SK-N-SH (cell line): Measurements from ENCODE around the gene MRPL41. TPM values are rescaled to one million over a fixed set of nuclear protein-coding genes. Genes with fewer than 3 reads are reported as not detected.
"Not testable (repeated sequence)": the region's sequence is repeated elsewhere in the genome, so short reads cannot be mapped to it uniquely, and the experiment has no call there.

Source experiments
- CTCF ChIA-PET: fragments of 300-600, 350-600 bp; formaldehyde crosslinking; extraction: SDS; loops from one replicate; lab custom pipeline; 2021; lab: Yijun Ruan, JAX
- POLR2A ChIA-PET: fragments of 350-600 bp; sonication (Branson Sonifier 250); formaldehyde crosslinking; extraction: SDS; loops from one replicate; lab custom pipeline; 2020; ENCODE audit warnings: antibody characterized with exemption, inconsistent platforms; lab: Yijun Ruan, JAX
- DNase-seq: peaks from one replicate; pipeline ENCODE4 v3.0.0; 2012
- H2AFZ ChIP-seq: fragments of 200-600 bp; sonication (generic); 2 replicates; pipeline ENCODE4 v1.8.1; 2016; ENCODE audit warnings: antibody characterized with exemption, mild to moderate bottlenecking, low read depth
- H3F3A ChIP-seq: fragments of 200-600 bp; sonication (generic); replicated peaks from 2 replicates; pipeline ENCODE3; 2016; ENCODE audit warnings: antibody characterized with exemption, mild to moderate bottlenecking; ENCODE audit not compliant: insufficient read depth
- H3K27ac ChIP-seq, 2 experiments: fragments of 200-500 bp in 1 of 2; fragments of 200-600 bp in 1 of 2; sonication (Bioruptor generic) in 1 of 2; sonication (generic), shearing (Covaris generic) in 1 of 2; 2 replicates each; pipeline versions ENCODE4 v1.5.1 to v1.6.1; 2014 to 2016; ENCODE audit warnings: low read depth in 2 of 2, inconsistent platforms in 1 of 2, low read length in 1 of 2, mild to moderate bottlenecking in 1 of 2, mixed read lengths in 1 of 2
- H3K27me3 ChIP-seq: fragments of 200-600 bp; sonication (generic), shearing (Covaris generic); 2 replicates; pipeline ENCODE4 v1.6.1; 2016; ENCODE audit warnings: mixed run types; ENCODE audit not compliant: insufficient read depth
- H3K36me3 ChIP-seq, 2 experiments: fragments of 200-500 bp in 1 of 2; fragments of 200-600 bp in 1 of 2; sonication (Bioruptor generic) in 1 of 2; sonication (generic) in 1 of 2; replicated peaks in 1 of 2; 2 replicates each; pipeline versions ENCODE3 to v1.5.1; 2014 to 2016; ENCODE audit warnings: low read length in 1 of 2, mild to moderate bottlenecking in 1 of 2; ENCODE audit not compliant: insufficient read depth in 2 of 2, control insufficient read depth in 1 of 2
- H3K4me1 ChIP-seq, 2 experiments: fragments of 200-500 bp in 1 of 2; fragments of 200-600 bp in 1 of 2; sonication (Bioruptor generic) in 1 of 2; sonication (generic), shearing (Covaris generic) in 1 of 2; 2 replicates each; pipeline versions ENCODE4 v1.5.1 to v1.6.1; 2014 to 2016; ENCODE audit warnings: low read depth in 1 of 2, low read length in 1 of 2, mixed run types in 1 of 2; ENCODE audit not compliant: insufficient read depth in 2 of 2, control insufficient read depth in 1 of 2
- H3K4me2 ChIP-seq: fragments of 200-600 bp; sonication (generic), shearing (Covaris generic); 2 replicates; pipeline ENCODE4 v1.6.1; 2017; ENCODE audit warnings: mixed run types
- H3K4me3 ChIP-seq, 2 experiments: fragments of 200-500 bp in 1 of 2; fragments of 200-600 bp in 1 of 2; sonication (Bioruptor generic) in 1 of 2; sonication (generic), shearing (Covaris generic) in 1 of 2; 2 replicates each; pipeline versions ENCODE4 v1.5.1 to v1.8.1; 2014 to 2016; ENCODE audit warnings: low read depth in 2 of 2, inconsistent platforms in 1 of 2, low read length in 1 of 2, mild to moderate bottlenecking in 1 of 2, mixed read lengths in 1 of 2, moderate library complexity in 1 of 2
- H3K79me2 ChIP-seq: fragments of 200-600 bp; sonication (generic); 2 replicates; pipeline ENCODE4 v1.8.1; 2017; ENCODE audit warnings: mild to moderate bottlenecking; ENCODE audit not compliant: insufficient read depth
- H3K9ac ChIP-seq: fragments of 200-600 bp; sonication (generic); 2 replicates; pipeline ENCODE4 v1.6.1; 2017; ENCODE audit warnings: mixed run types
- H3K9me2 ChIP-seq: fragments of 200-600 bp; sonication (generic); 2 replicates; pipeline ENCODE4 v1.6.1; 2017; ENCODE audit warnings: mixed run types
- H3K9me3 ChIP-seq: fragments of 200-600 bp; sonication (generic); 2 replicates; pipeline ENCODE4 v1.6.1; 2017; ENCODE audit warnings: mixed run types, mild to moderate bottlenecking, moderate library complexity
- H4K20me1 ChIP-seq: fragments of 200-600 bp; sonication (generic); 2 replicates; pipeline ENCODE4 v1.6.1; 2017; ENCODE audit warnings: mild to moderate bottlenecking, mixed run types; ENCODE audit not compliant: insufficient read depth
- EZH2phosphoT487 ChIP-seq: fragments of 200-600 bp; sonication (generic); IDR thresholded peaks from 2 replicates; pipeline ENCODE4 v1.6.1; 2017; ENCODE audit warnings: low read depth, mixed run types, mild to moderate bottlenecking, antibody characterized with exemption, moderate library complexity, borderline replicate concordance
- FOXJ3 ChIP-seq: sonication (generic); formaldehyde crosslinking; IDR thresholded peaks from 2 replicates; pipeline ENCODE4 v1.5.1; 2020; ENCODE audit warnings: mild to moderate bottlenecking, missing genetic modification reagents
- FOXM1 ChIP-seq: IDR thresholded peaks from 2 replicates; pipeline ENCODE4 v1.4.0; 2012; ENCODE audit warnings: low read depth, mild to moderate bottlenecking
- GABPA ChIP-seq: IDR thresholded peaks from 2 replicates; pipeline ENCODE4 v1.4.0; 2012; ENCODE audit warnings: low read depth, mild to moderate bottlenecking
- GATA2 ChIP-seq: sonication (generic); formaldehyde crosslinking; IDR thresholded peaks from 2 replicates; pipeline ENCODE4 v1.5.0; 2020; ENCODE audit warnings: mild to moderate bottlenecking, missing genetic modification reagents
- JUND ChIP-seq: IDR thresholded peaks from 2 replicates; pipeline ENCODE4 v1.4.0; 2012
- MEF2A ChIP-seq: IDR thresholded peaks from 2 replicates; pipeline ENCODE4 v1.4.0; 2012; ENCODE audit warnings: low read depth, borderline replicate concordance
- MXI1 ChIP-seq: IDR thresholded peaks from 2 replicates; pipeline ENCODE4 v1.6.1; 2012; ENCODE audit warnings: mild to moderate bottlenecking, low read depth, low read length, improper control_type of control experiment
- NFIC ChIP-seq: IDR thresholded peaks from 2 replicates; pipeline ENCODE4 v1.4.0; 2012; ENCODE audit warnings: borderline replicate concordance
- NRF1 ChIP-seq: IDR thresholded peaks from 2 replicates; pipeline ENCODE4 v1.6.1; 2012; ENCODE audit warnings: low read depth, mild to moderate bottlenecking, low read length
- RXRA ChIP-seq: IDR thresholded peaks from 2 replicates; pipeline ENCODE4 v1.4.0; 2012; ENCODE audit warnings: low read depth, mild to moderate bottlenecking, borderline replicate concordance
- SIN3A ChIP-seq: IDR thresholded peaks from 2 replicates; pipeline ENCODE4 v1.6.1; 2012; ENCODE audit warnings: low read depth, mild to moderate bottlenecking, low read length, moderate library complexity, borderline replicate concordance
- YY1 ChIP-seq: IDR thresholded peaks from 2 replicates; pipeline ENCODE4 v1.4.0; 2012; ENCODE audit warnings: low read depth, mild to moderate bottlenecking
- ZBTB33 ChIP-seq: IDR thresholded peaks from 2 replicates; pipeline ENCODE4 v1.4.0; 2012; ENCODE audit warnings: low read depth, borderline replicate concordance
- WGBS: methylation state at CpG from one replicate; pipeline ENCODE4 v1.1.6; 2017; ENCODE audit warnings: low lambda C conversion rate; 5-methylcytosine and 5-hydroxymethylcytosine counted together
- polyA plus RNA-seq, 3 experiments: library from polyadenylated mRNA; depleted of rRNA; stranded (reverse); fragments of >200 nt; gene quantifications; 2 replicates each; pipeline ENCODE4 v1.2.3, GENCODE V29; 2012
- TF ChIP-seq, protein P1 (sequence below): IDR thresholded peaks from 2 replicates; pipeline ENCODE4; 2012

The MRPL41 gene
- polyA plus RNA-seq, 1 of the 3 experiments (the other 2 are of a cell fraction) = 58.9 TPM

DNA sequence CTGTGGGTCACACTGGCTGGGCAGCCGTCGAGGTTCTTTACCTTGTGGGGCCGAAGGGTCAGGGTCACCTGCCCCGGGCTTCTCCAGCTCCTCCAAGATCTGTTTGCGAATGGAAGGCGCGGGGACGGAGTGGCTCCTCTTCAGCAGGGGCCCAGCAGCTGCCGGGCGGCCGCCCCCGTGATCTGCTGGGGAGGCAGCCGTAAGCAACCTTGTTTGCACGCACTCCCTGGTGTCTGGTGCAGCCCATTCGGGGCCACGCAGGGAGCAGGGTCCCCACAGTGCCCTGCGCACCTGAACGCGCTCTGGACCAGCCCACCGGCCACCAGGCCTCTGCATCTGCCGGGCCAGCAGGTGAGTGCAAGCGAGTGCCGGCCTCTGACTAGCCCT, 36.3 kb upstream of the MRPL41 start:
- Histone ChIP-seq H3K36me3 (no peaks in the 10 kb centered on the region), H2AFZ (no peak overlapping the region), H3K27ac (no peak overlapping the region), H4K20me1 (no peaks in the 10 kb centered on the region), H3K9me3 (no peaks in the 10 kb centered on the region), H3K4me3 (no peak overlapping the region), H3K9me2 (no peaks in the 10 kb centered on the region), H3K4me1 (no peaks in the 10 kb centered on the region), H3K79me2 (no peaks in the 10 kb centered on the region), H3F3A (no peaks in the 10 kb centered on the region), H3K9ac (no peak overlapping the region), H3K27me3 (no peaks in the 10 kb centered on the region), H3K4me2 (no peak overlapping the region)
- ChIA-PET CTCF (interaction anchor here (0.6 to 1.1 kb wide), 2 partner anchors 10 to 70 kb away, joined by 3 read pairs; no protein-coding TSS in a partner anchor), POLR2A (no interaction called here)
- DNase-seq = no peak
- no peak for TF ChIP-seq SIN3A
- no peak for TF ChIP-seq MEF2A
- no peak for TF ChIP-seq EZH2phosphoT487
- no peak for TF ChIP-seq NRF1
- TF ChIP-seq GATA2 (CRISPR knock-in tag) = no peak
- no peak for TF ChIP-seq FOXJ3 (CRISPR knock-in tag)
- TF ChIP-seq JUND = no peak
- TF ChIP-seq YY1 = no peak
- WGBS = 87% methylated on average over 5 of the region's 23 CpGs

DNA sequence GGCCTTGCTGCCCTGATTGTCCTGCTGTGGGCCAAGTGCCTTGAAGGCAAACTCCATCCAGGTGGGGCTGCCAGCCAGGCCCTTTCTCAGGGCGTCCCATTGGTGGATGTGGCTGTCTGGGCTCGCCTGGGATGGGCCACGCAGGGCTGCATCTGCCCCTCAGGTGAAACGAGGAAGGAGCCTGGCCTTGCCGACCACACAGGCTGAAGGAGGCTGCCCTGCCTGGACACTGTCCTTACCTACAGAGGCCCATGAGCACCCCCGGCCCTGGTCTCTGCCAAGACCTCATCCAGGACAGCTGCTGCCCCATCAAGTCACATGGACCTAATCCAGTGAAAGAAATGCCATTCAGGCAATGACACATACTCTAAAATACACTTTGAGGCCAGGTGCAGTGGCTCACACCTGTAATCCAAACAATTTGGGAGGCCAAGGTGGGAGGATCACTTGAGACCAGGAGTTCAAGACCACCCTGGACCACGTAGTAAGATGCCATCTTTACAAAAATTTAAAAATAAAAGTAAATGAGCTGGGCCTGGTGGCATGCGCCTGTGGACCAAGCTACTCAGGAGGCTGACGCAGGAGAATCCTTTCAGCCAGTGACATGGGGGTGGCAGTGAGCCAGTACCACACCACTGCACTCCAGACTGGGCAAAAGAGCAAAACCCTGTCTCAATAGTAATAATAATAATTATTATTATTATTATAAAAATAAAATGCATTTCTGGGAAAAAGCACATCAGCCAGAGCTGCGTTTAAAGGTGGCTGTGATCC, 35.3 kb upstream of the MRPL41 start:
- no peak overlapping the region for H3K9ac ChIP-seq
- no peak overlapping the region for H3K4me3 ChIP-seq
- H3F3A ChIP-seq = no peaks in the 10 kb centered on the region
- POLR2A ChIA-PET = no interaction called here
- H2AFZ ChIP-seq = no peak overlapping the region
- H4K20me1 ChIP-seq = no peaks in the 10 kb centered on the region
- H3K4me1 ChIP-seq = no peaks in the 10 kb centered on the region
- TF ChIP-seq ZBTB33 = no peak
- TF ChIP-seq RXRA = no peak
- TF ChIP-seq GABPA = no peak
- TF ChIP-seq MXI1 = no peak
- TF ChIP-seq MEF2A = no peak
- TF ChIP-seq, protein P1, sequence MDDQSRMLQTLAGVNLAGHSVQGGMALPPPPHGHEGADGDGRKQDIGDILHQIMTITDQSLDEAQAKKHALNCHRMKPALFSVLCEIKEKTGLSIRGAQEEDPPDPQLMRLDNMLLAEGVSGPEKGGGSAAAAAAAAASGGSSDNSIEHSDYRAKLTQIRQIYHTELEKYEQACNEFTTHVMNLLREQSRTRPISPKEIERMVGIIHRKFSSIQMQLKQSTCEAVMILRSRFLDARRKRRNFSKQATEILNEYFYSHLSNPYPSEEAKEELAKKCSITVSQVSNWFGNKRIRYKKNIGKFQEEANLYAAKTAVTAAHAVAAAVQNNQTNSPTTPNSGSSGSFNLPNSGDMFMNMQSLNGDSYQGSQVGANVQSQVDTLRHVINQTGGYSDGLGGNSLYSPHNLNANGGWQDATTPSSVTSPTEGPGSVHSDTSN = no peak
- no peak for TF ChIP-seq NFIC
- TF ChIP-seq FOXJ3 (CRISPR knock-in tag) = no peak
- TF ChIP-seq FOXM1 = no peak
- 93% methylated on average over 6 of the region's 10 CpGs for WGBS
- no peak overlapping the region for H3K4me2 ChIP-seq
- CTCF ChIA-PET = interaction anchor here (1.1 kb wide), 1 partner anchor 71 kb away, joined by 3 read pairs; no protein-coding TSS in a partner anchor
- H3K9me2 ChIP-seq = no peaks in the 10 kb centered on the region
- no peaks in the 10 kb centered on the region for H3K79me2 ChIP-seq
- H3K27ac ChIP-seq = no peak overlapping the region
- DNase-seq = no peak
- H3K36me3 ChIP-seq = no peaks in the 10 kb centered on the region
- no peaks in the 10 kb centered on the region for H3K9me3 ChIP-seq
- no peaks in the 10 kb centered on the region for H3K27me3 ChIP-seq

- POLR2A ChIA-PET, H3K4me3 ChIP-seq, H2AFZ ChIP-seq, DNase-seq, H3K36me3 ChIP-seq, H3K9me3 ChIP-seq, H3K9me2 ChIP-seq, H3K4me1 ChIP-seq, H3F3A ChIP-seq, H3K27ac ChIP-seq, CTCF ChIA-PET, H3K27me3 ChIP-seq, H3K4me2 ChIP-seq, H4K20me1 ChIP-seq, H3K9ac ChIP-seq, H3K79me2 ChIP-seq: not testable (repeated sequence)
- WGBS = 98% methylated on average over 13 of the region's 13 CpGs
These were observed 32.8 kb upstream of the MRPL41 start for GRCh38 chr9:137518661-137519459.
